SH-SY5Y (cell line): Measurements from ENCODE around the gene ADAMTS6.

Source experiments
- GATA2 ChIP-seq: IDR thresholded peaks from 2 replicates; pipeline ENCODE4 v1.6.1; 2011; ENCODE audit warnings: mild to moderate bottlenecking, low read depth, low read length
- GATA3 ChIP-seq: IDR thresholded peaks from 2 replicates; pipeline ENCODE4 v1.6.1; 2011; ENCODE audit warnings: low read depth, mild to moderate bottlenecking, low read length, moderate library complexity

Gene ADAMTS6

DNA sequence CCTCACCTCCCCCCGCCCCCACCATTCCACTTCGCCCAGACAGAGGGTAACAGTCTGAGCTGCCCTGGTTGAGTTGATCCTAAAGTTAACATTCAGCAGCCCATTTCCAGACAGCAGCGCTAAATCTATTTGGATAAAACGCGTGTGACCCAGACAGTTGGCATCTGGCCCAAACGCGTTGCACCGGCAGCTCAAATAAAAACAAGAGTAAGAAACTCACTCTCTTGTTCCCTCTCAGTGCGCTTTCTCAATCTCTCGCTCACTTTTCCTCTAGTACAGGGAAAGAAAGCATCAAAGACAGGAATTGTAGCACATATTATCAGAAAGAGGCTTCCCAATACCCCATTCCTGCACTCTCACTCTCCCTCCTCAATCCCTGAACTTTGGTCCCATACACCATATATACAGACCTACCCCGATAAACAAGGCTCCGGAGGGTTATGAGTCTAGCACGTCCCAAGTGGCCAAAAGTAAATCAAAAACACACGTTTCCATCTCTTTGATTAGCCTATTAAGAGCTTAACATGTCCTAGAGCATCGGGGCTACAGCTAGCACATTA lies 1.3 kb downstream of the ADAMTS6 start:
- TF ChIP-seq GATA2 (peak; percentile 37), GATA3 (no peak)

DNA sequence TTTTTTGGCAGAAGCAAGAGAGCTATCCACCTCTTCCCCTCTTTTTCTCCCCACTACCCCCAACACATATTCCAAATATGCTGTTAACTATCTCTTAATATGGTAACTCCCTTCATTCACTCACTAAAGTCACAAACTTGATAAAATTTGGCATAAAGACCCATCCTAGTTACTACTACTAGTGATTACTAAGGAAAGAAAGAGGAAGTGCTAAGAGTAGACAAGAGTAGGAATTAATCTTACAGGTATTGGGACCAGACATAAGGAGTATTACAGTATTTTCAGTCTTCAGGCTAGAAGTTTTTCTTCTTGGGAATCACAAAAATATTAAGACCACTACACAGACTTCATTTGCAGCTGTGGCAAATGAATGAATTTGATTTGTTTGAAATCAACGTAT lies 2.2 kb downstream of the ADAMTS6 start:
- TF ChIP-seq GATA2 (no peak), GATA3 (no peak)

DNA sequence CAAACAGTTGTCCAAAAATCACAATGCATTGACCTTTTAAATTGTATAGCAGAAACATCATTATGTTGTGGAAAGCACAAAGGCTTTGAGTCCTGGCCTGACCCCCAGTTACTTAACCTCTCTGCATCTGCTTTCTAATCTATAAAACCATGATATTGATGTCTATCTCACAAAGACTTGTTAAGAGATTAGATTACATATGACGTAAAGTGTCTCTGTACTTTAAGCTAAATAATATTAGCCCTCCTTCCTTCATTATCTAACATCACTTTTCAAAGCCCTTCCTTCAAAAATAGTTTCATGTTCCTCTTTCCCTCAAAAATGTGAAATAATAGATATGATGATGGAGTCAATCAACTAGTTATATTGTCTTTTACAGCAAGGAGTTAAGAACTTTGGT lies 3.4 kb downstream of the ADAMTS6 start:
- TF ChIP-seq GATA3 = no peak
- no peak for TF ChIP-seq GATA2

DNA sequence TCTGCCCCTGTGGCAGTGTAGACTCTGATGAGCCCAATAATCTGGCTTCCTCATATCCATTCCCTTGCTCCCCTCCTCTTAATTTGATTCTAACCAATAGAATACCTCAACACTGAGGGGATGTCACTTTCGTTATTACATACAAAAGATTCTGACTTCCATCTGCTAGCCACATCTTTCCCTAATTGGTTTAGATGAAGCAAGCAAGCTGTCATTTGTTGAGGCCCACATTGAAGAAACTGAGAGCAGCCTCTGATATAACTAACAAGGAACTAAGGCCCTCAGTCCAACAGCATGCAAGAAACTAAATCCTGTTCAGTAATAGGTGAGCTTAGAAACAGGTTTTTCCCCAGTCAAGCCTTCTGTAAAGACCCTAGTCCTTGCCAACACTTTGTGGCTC lies 5.8 kb downstream of the ADAMTS6 start:
- TF ChIP-seq GATA3 (no peak), GATA2 (no peak)

- TF ChIP-seq GATA3 (no peak), GATA2 (no peak)
Observed at GRCh38 chr5:65475336-65475735, 6.4 kb downstream of the ADAMTS6 start.

DNA sequence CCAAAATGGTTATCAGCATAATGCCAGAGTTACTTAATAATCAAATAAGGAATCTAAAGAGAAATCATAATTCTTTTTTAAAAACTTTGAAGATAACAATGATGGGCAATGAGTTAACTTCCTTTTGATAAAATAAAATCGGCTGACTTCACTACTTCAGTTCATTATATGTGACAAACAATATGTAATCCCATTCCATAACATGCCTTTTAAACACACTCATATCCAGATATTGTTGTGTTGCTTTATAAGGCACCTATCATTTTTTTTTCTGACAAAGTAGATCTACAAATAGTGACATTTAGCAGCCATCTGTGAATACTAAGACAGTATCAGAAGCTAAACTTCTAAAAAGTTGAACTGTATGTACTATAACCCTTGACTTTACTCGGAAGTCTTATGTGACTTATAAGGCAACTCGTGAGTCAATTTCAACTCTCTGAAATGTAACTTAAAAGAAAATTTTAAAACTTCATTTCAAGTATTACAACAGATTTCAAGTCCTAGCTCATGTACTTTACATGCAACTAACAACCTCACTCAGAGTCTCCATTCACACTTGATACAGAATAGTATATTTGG lies 7.5 kb downstream of the ADAMTS6 start:
- TF ChIP-seq GATA2 = no peak
- no peak for TF ChIP-seq GATA3

DNA sequence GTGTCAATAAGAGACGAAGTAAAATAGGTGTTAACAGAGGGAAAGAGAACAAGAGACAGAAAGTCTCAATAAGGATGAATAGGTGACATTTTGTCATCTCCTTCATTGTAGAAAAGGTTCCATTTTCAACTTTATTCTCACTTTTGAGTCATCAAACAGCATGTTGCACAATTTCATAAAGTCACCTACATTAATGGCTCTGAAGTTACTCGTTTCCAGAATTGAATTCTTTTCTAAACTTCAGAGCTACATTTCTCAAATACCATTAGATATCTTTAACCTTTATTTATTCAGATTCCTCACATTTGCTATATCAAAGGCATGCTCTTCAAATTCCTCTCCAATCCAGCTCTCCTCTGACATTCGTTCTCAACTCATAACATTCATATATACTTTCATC lies 13.1 kb downstream of the ADAMTS6 start:
- no peak for TF ChIP-seq GATA3
- no peak for TF ChIP-seq GATA2

- TF ChIP-seq GATA3 (no peak), GATA2 (no peak)
Observed at GRCh38 chr5:65462139-65462705, 19.5 kb downstream of the ADAMTS6 start.

DNA sequence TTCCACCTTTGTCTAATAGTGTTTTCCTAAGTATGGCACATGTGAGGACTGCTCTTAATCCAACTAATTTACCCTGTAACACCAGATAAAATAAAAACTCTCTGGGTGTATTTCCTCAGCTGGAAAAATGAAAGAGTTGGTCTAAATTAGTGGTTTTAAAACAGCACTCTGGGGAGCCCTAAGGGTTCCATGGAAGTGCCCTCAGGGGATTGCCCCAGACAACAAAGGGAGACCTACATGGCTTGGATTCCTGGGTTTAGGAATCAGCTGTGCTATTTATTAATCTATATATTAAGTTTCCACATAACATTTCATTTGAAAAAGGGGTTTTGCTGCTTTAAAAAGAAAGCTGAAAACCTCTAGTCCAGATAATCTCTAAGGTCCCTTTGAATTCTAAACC lies 20.2 kb downstream of the ADAMTS6 start:
- TF ChIP-seq GATA3 (no peak), GATA2 (no peak)

GRCh38 chr5:65459995-65460394 lies 21.7 kb downstream of the ADAMTS6 start:
- no peak for TF ChIP-seq GATA2
- no peak for TF ChIP-seq GATA3

DNA sequence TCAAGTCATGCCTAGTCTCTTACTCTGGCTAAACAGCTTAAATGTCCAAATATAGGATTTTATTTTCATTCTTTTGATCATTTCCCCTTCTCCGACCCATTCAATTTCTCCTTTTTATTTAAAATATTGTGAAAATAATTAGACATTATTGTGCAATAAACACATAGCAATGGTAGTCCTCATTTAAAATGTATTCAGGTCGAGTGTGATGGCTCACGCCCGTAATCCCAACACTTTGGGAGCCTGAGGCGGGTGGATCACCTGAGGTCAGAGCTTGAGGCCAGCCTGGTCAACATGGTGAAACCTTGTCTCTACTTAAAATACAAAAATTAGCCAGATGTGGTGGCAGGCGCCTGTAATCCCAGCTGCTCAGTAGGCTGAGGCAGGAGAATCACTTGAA lies 26.7 kb downstream of the ADAMTS6 start:
- no peak for TF ChIP-seq GATA3
- no peak for TF ChIP-seq GATA2

GRCh38 chr5:65451436-65451835 lies 30.3 kb downstream of the ADAMTS6 start:
- TF ChIP-seq GATA2 = no peak
- TF ChIP-seq GATA3 = no peak

DNA sequence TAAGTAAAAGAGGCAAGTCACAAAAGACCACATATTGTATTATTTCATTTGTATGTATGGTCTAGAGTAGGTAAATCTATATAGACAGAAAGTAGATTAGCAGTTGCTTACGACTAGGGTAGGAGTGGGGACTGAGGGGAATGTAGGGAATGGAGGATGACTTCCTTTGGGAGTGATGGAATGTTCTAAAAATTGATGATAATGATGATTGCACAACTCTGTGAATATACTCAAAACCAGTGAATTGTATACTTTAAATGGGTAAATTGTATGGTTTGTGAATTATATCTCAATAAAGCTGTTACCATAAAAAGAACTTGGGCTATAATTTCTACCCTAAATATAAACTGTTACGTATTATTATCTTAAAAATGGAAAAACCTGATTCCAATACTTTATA lies 35.0 kb downstream of the ADAMTS6 start:
- TF ChIP-seq GATA2 (no peak), GATA3 (no peak)

DNA sequence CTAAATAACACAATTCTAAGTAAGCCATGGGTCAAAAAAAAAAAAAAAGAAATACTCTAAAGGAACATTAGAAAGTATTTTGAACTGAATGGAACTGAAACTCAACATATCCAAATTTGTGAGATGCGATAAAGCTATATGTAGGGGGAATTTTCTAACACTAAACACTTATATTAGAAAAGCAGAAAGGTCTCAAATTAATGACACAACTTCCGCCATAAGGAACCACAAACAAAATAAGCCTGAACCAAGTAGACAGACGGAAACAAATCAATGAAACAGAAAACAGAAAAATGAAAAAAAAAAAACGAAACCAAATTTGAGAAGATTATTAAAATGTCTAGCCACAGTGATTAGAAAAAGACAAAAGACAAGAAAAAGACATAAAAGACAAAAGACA lies 39.9 kb downstream of the ADAMTS6 start:
- TF ChIP-seq GATA2 (no peak), GATA3 (no peak)

GRCh38 chr5:65440456-65440855 lies 41.3 kb downstream of the ADAMTS6 start:
- TF ChIP-seq GATA2 (no peak), GATA3 (no peak)

DNA sequence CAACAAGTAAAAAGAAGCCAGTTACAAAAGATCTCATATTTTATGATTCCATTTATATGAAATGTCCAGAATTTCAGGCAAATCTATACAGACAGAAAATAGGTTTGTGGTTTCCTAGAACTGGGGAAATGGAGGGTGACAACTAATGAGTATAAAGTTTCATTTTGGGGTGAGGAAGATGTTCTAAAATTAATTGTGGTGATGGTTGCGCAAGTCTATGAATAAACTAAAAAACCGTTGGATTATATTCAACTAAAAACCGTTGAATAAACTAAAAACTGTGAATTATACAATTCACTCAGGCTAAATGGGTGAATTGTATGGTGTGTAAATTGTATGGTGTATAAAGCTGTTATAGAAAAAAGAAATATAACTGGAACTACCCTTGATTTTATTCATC lies 47.6 kb downstream of the ADAMTS6 start:
- TF ChIP-seq GATA2 (no peak), GATA3 (no peak)

GRCh38 chr5:65426656-65427055 lies 55.1 kb downstream of the ADAMTS6 start:
- TF ChIP-seq GATA2 (no peak), GATA3 (no peak)
